ENCODE measurements around the gene RFPL2. TPM values are rescaled to one million over a fixed set of nuclear protein-coding genes. Genes with fewer than 3 reads are reported as not detected.
"Not testable (repeated sequence)": the region's sequence is repeated elsewhere in the genome, so short reads cannot be mapped to it uniquely, and the experiment has no call there.

Gene RFPL2
- total RNA-seq, 1 donor from 2014 or later: not detected

- DNase-seq (ENCODE audit: low read depth in 2 of 2): peak in 1 of 2 donors; percentile 13
These were observed 1.3 kb upstream of the RFPL2 start for GRCh38 chr22:32205974-32206773.

DNA sequence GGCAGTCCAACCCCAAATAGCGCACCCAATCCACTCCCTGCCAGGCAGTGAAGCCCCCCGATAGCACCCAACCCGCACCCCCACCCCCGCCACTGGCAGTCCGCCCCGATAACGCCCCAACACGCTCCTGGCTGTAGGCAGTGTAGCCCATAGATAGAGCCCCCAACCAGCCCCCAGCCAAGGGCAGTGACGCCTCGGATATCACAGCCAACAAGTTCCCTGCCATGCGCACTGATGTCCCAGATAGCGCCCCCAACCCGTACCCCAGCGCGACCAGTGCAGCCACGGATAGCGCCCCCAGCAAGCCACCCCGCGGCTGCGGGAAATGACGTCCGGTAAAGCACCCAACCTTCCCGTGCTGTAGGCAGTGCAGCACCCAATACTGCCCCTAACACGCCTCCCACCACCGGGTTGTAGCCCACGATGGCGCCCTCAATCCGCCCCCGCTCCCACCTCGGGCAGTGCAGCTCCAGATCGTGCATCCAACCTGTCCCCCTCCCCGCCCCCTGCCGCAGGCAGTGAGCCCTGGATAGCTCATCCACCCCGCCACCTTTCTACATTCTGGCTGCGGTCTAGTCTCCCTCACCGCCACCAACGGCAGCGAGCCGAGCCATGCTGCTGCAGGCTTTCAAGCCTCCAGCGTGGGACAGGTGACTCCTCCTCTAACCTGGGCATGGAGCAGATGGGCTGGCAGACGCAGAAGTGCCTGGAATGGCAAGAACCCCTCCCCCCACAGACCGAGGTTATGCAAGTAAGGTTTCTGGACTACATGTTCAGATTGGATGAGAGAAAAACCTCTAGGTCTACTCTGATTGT is 625 bp downstream of the RFPL2 start:
- DNase-seq (ENCODE audit: low read depth in 2 of 2): no peak

GRCh38 chr22:32203181-32204039 is 1.5 kb downstream of the RFPL2 start:
- no peak for DNase-seq (ENCODE audit: low read depth in 2 of 2)

DNA sequence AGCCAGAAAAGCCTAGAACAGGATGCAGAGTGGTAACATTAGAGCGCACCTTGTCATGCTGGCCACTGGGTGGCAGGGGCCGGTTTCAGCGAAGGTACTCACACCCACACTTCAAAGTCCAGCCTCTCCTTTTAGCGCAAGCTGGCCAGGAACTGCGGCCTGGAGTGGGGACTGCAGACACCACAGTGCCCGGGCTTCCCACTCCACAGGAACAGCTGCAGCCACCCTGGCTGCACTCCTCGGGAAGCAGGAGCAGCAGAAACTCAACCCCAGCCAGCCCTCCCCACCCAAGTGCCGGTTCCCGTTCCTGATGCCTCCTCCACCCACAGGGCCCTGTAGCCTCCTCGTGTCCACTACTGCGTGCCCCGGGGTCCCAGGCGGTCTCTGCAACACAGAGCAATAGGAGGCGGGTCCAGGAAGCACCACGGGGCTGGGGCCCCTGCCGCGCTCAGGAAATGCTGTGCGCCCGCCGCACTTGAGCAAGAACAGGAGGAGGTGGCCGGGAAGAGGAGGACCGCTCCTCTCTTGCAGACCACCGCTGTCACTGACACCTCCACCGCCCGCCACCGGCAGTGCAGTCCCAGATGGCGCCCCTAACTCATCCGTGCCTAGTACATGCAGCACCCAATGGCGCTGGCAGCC is 2.2 kb downstream of the RFPL2 start:
- DNase-seq (ENCODE audit: low read depth in 2 of 2): peak; percentile 53 to 76

- DNase-seq (ENCODE audit: low read depth in 2 of 2): no peak
These were observed 2.7 kb downstream of the RFPL2 start for GRCh38 chr22:32202161-32202538.

- DNase-seq (ENCODE audit: low read depth in 2 of 2): no peak
These were observed 4.1 kb downstream of the RFPL2 start for GRCh38 chr22:32200752-32201151.

DNA sequence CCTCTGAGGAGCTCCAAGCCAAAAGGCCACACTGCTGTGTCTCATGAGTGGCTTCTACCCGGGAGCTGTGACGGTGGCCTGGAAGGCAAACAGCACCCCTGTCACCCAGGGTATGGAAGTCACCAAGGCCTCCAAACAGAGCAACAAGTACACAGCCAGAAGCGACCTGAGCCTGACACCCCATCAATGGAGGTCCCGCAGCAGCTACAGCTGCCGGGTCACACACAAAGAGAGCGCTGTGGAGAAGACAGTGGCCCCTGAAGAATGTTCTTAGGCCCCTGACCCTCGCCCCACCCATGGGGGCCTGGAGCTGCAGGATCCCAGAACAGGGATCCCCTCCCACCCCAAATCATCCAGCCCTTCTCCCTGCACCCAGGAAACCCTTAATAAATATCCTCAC is 4.9 kb downstream of the RFPL2 start:
- DNase-seq (ENCODE audit: low read depth in 2 of 2): no peak

DNA sequence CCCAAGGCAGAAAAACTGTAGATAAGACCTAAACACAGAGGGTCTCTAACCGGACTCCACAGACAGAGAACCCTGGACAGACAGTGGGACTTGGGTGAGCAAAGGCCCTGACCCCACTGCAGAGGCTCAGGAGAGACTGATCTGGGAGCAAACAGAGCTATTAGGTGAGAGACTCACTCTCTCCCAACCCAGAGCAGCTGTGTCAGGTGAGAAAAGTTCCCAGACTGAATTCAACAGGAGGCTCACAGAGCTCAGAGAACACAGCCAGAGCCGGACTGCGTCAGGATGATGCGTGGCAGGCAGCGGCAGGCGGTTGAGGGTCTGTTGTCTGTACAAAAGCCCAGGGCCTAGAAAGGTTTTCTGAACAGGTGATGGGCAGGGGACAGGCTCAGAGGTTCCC is 5.5 kb downstream of the RFPL2 start:
- no peak for DNase-seq (ENCODE audit: low read depth in 2 of 2)

- not testable (repeated sequence) for DNase-seq (ENCODE audit: low read depth in 2 of 2)
These were observed 7.2 kb downstream of the RFPL2 start for GRCh38 chr22:32197553-32198226.

GRCh38 chr22:32195900-32196299 is 9.0 kb downstream of the RFPL2 start:
- DNase-seq (ENCODE audit: low read depth in 2 of 2): not testable (repeated sequence)

DNA sequence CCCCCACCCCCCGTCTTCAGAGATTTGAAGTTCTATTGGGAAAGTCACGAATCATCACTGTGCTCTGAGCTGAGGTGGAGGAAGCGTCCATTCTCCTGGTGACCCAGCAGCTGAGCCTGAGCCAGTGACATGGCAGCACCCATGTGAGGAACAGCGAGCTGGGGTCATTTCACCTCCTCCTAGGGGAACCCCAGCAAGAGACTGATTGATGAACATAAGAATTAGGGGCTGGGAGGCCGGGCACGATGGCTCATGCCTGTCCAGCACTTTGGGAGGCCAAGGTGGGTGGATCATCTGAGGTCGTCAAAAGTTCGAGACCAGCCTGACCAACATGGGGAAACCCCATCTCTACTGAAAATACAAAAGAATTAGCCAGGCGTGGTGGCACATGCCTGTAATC is 11.5 kb downstream of the RFPL2 start:
- not testable (repeated sequence) for DNase-seq (ENCODE audit: low read depth in 2 of 2)

GRCh38 chr22:32191021-32191420 is 13.9 kb downstream of the RFPL2 start:
- not testable (repeated sequence) for DNase-seq (ENCODE audit: low read depth in 2 of 2)

DNA sequence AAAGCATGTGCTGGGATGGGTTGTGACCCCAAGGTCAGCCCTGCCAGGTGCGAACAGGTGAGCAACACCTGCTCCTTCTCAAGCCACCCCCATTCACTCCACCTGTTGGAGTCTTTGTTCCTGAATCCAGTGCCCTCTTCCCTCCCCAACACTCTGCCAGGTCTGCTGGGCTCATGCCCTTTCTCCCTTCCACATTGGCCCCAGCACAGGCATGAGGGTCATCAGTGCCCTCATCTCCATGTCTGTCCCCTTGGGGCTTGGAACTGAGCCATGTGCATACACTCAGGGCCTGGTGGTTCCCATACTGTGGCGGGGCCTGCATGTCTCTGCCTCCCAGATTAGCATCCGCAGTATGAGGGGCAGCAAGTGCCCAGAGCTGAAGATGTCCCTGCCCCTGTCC is 19.1 kb downstream of the RFPL2 start:
- DNase-seq (ENCODE audit: low read depth in 2 of 2): no peak

DNA sequence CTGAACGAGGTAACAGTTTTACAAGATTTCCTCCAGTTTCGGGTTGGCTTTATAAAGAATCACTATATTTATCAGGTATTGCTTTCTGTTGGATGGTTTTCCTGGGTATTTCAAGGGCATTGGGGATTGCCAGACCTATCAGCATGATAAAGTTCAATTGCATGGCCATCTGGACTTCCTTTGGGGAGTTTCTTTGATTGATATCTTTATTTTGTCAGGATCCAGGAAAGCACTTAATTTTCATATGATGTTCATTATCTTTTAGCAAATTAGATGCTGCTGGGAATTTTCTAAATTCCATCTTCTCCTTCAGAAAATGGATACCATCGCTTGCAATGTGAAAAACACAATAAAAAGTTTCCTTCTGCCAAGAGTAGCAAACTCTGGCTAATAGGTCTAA is 21.2 kb downstream of the RFPL2 start:
- DNase-seq (ENCODE audit: low read depth in 2 of 2): no peak

- DNase-seq (ENCODE audit: low read depth in 2 of 2): no peak
These were observed 23.8 kb downstream of the RFPL2 start for GRCh38 chr22:32181043-32181442.

DNA sequence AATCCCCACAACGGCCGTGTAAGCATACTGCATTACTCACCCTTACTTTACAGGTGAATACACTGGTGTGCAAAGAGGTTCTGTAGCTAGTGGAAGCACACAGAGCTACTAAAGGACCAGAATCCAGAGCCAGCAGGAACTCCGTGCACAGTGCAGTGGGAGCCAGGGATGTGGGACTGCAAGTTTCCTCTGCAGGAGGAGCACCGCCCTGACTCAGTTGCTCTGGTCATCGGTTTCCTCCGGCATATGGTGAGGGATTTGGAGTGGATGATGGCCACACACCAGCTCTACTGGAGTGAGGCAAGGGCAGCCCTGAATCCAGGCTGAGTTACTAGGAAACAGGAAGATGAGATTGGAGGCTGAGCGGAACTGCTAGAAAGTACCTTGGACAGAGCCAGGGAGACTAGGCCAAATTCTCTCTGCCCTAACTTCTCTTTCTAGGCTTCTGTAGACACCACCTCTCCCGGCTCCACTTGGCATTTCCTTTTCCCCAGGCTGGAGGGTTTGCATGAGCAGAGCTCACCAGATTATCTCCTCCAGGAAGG is 27.6 kb downstream of the RFPL2 start:
- no peak for DNase-seq (ENCODE audit: low read depth in 2 of 2)

DNA sequence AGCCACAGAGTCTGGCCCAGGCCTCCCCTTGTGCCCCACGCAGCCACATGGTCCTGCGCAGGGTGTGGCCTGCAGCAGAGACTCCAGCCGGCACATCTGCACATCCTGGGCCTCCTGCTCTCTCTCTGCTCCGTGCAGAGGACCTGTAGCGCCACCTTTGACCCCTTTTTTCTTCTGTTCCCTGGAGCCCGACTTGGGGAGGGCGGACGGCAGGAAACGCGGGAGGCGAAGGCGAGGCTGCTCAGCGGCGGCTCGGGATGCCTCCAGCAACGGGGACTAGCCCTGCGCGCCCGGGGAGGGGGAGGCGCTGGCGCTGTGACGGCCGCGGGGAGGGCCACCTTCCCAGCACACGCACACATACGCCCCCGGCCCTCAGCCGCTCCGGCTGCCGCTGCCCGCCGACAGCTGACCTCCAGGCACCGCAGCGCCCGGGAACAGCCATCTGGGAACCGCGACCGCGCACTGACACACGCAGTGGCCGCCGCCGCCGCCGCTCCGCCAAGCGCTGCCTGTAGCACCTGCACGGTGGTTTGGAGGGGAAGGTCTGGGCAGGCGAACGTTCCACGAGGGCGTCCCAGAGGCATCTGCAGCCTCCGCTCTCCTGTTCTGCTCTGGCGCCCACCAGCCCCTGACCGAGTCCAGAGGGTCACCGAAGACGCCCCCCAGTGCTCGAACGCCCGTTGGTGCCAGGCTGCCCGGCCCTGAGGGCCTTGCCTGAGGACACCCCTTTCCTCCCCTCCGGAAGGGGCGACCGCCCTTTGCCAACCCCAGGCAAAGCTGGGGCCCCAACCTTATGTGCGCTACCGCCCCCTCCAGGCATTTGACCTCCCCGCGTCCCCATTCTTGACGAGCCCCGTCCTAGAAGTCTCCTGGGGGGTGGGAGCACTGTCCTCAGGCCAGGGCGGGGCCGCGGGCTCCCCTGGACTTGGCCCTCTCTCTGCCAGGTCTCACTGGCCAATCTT is 28.9 kb downstream of the RFPL2 start:
- DNase-seq (ENCODE audit: low read depth in 2 of 2): no peak

DNA sequence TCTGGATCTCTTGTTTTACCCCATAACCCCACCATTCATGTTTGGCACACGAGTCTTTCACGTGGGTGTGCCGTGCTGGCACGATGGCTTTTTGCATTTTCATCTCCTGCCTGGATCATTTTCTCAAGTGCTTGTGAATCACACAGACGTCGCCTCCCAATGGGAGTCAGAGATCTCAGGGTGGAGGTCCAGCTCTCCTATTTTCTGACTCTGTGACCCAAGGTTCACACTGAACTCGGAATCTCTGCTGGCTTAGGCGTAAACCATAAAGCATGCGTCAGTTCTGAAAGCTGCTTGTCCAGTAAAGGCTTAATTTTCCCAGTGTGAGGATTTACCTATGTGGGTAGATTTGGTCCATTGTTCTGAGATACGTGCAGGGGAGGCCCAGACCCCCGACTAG is 29.8 kb downstream of the RFPL2 start:
- no peak for DNase-seq (ENCODE audit: low read depth in 2 of 2)

GRCh38 chr22:32165681-32166080 is 39.2 kb downstream of the RFPL2 start:
- DNase-seq (ENCODE audit: low read depth in 2 of 2): no peak
